MCF 10A (cell line): ENCODE measurements around the gene SH3D19. TPM values are rescaled to one million over a fixed set of nuclear protein-coding genes. Genes with fewer than 3 reads are reported as not detected.
A peak's percentile ranks its signal among the peaks of the same experiment; 100 is the strongest.

Experiments
- BruUV-seq: library from RNA; stranded (reverse); fragments of 400-500 nt; replicated peaks from 2 replicates; lab custom pipeline; 2021; lab: Mats Ljungman, UMichigan
- CTCF ChIA-PET: fragments of 300-600 bp; sonication (Branson Sonifier 250); formaldehyde crosslinking; extraction: SDS; loops from one replicate; lab custom pipeline; 2021; ENCODE audit warnings: antibody characterized with exemption, inconsistent platforms; lab: Yijun Ruan, JAX
- POLR2A ChIA-PET: fragments of 300-600, 350-650 bp; sonication (Branson Sonifier 250); formaldehyde crosslinking; extraction: SDS; loops from one replicate; lab custom pipeline; 2020; ENCODE audit warnings: antibody characterized with exemption, inconsistent platforms; lab: Yijun Ruan, JAX
- DNase-seq: peaks from one replicate; pipeline ENCODE4 v3.0.0-alpha.2; 2018; ENCODE audit not compliant: unreplicated experiment
- H3K27ac Mint-ChIP-seq: one replicate; pipeline ENCODE4 v1.8.0; 2022; ENCODE audit warnings: mild to moderate bottlenecking, low read depth, mixed read lengths; ENCODE audit not compliant: unreplicated experiment
- H3K27me3 Mint-ChIP-seq: one replicate; pipeline ENCODE4 v1.8.0; 2022; ENCODE audit warnings: mixed read lengths; ENCODE audit not compliant: insufficient read depth, unreplicated experiment
- H3K36me3 Mint-ChIP-seq: one replicate; pipeline ENCODE4 v1.8.0; 2022; ENCODE audit warnings: mild to moderate bottlenecking, moderate library complexity, mixed read lengths; ENCODE audit not compliant: insufficient read depth, unreplicated experiment
- H3K4me1 Mint-ChIP-seq: one replicate; pipeline ENCODE4 v1.8.0; 2022; ENCODE audit warnings: mixed read lengths; ENCODE audit not compliant: insufficient read depth, unreplicated experiment
- H3K4me3 Mint-ChIP-seq: one replicate; pipeline ENCODE4 v1.8.0; 2022; ENCODE audit warnings: mild to moderate bottlenecking, moderate library complexity, mixed read lengths; ENCODE audit not compliant: unreplicated experiment
- H3K9me3 Mint-ChIP-seq: one replicate; pipeline ENCODE4 v1.8.0; 2022; ENCODE audit warnings: mixed read lengths; ENCODE audit not compliant: unreplicated experiment
- intact Hi-C: fragments of 100-400 bp; cut with micrococcal nuclease; formaldehyde crosslinking; loops from 2 replicates; pipeline ENCODE4 v1.14.1; 2022
- total RNA-seq: library from RNA; stranded (reverse); gene quantifications from 2 replicates; pipeline ENCODE4 v1.2.3, GENCODE V29; 2022
- TF ChIP-seq, protein P1 (sequence below): fragments of 200-600 bp; IDR thresholded peaks from one replicate; pipeline ENCODE4 v1.8.0; 2022; ENCODE audit warnings: antibody characterized with exemption, mild to moderate bottlenecking; ENCODE audit not compliant: unreplicated experiment

Gene SH3D19
- total RNA-seq, 1 experiment from 2014 or later, result 51.3 TPM

DNA sequence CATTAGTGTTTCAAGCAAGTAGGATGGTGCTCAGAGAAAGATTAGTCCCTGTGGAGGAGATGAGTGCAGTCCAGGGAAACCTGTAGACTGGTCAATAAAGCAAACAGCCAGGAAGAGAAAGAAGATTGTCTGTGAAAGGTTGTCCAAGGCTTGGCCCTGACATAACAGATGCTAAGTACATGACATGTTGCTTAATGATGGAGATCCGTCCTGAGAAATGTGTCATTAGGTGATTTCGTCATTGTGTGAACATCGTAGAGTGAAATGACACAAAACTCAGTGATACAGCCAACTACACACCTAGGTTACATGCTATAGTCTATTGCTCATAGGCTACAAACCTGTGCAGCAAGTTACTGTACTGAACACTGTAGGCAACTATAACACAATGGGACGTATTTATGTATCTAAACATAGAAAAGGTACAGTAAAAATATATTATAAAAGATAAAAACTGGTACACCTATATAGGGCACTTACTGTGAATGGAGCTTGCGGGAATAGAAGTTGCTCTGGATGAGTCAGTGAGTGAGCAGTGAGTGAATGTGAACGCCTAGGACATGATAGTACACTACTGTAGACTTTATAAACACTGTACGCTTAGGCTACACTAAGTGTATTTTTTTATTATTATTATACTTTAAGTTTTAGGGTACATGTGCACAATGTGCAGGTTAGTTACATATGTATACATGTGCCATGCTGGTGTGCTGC is 57.4 kb downstream of the SH3D19 start:
- peak; percentile 35 for DNase-seq
- Mint-ChIP-seq H3K4me1 (peaks cover 7% of the 10 kb centered on the region), H3K9me3 (no peaks in the 10 kb centered on the region), H3K27me3 (no peaks in the 10 kb centered on the region), H3K4me3 (no peak overlapping the region), H3K36me3 (no peaks in the 10 kb centered on the region), H3K27ac (no peak overlapping the region)
- ChIA-PET CTCF (interaction anchor here (3.0 kb wide), 1 partner anchor 8 kb away, joined by 16 read pairs; the partner anchor contains the start of gene PRSS48), POLR2A (interaction anchor here (0.7 kb wide), 1 partner anchor 102 kb away, joined by 3 read pairs; no protein-coding TSS in a partner anchor)
- intact Hi-C loops, result no loop called here
- TF ChIP-seq, protein P1, sequence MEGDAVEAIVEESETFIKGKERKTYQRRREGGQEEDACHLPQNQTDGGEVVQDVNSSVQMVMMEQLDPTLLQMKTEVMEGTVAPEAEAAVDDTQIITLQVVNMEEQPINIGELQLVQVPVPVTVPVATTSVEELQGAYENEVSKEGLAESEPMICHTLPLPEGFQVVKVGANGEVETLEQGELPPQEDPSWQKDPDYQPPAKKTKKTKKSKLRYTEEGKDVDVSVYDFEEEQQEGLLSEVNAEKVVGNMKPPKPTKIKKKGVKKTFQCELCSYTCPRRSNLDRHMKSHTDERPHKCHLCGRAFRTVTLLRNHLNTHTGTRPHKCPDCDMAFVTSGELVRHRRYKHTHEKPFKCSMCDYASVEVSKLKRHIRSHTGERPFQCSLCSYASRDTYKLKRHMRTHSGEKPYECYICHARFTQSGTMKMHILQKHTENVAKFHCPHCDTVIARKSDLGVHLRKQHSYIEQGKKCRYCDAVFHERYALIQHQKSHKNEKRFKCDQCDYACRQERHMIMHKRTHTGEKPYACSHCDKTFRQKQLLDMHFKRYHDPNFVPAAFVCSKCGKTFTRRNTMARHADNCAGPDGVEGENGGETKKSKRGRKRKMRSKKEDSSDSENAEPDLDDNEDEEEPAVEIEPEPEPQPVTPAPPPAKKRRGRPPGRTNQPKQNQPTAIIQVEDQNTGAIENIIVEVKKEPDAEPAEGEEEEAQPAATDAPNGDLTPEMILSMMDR, result no peak
- BruUV-seq, result no TSS peak

DNA sequence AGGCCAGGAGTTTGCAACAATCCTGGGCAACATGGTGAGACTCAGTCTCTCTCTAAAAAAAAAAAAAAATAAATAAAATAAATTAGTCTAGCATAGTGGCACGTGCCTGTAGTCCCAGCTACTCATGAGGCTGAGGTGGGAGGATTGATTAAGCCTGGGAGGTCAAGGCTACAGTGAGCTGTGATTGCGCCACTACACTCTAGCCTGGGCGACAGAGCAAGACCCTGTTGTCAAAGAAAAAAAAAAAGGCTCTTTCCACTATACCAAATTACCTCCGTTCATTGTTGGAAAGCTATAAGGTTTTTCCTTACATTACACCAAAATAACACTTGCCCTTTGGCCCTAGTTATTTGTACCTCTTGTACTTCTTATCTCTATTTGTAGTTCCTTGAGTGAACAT is 58.3 kb downstream of the SH3D19 start:
- Mint-ChIP-seq H3K4me1 (peaks cover 7% of the 10 kb centered on the region), H3K9me3 (no peaks in the 10 kb centered on the region), H3K27ac (no peak overlapping the region), H3K4me3 (no peak overlapping the region), H3K27me3 (no peaks in the 10 kb centered on the region), H3K36me3 (no peaks in the 10 kb centered on the region)
- CTCF ChIA-PET, result interaction anchor here (0.6 to 3.0 kb wide), 5 partner anchors 9 to 1141 kb away, joined by 3 to 16 read pairs (median 4); partner anchors contain the start of gene PRSS48
- POLR2A ChIA-PET, result interaction anchor here (0.7 to 1.0 kb wide), 5 partner anchors 17 to 102 kb away, joined by 3 to 4 read pairs (median 3); partner anchors contain the start of gene SH3D19
- no peak for DNase-seq
- BruUV-seq, result no TSS peak
- TF ChIP-seq, protein P1, result no peak
- intact Hi-C loops, result no loop called here

DNA sequence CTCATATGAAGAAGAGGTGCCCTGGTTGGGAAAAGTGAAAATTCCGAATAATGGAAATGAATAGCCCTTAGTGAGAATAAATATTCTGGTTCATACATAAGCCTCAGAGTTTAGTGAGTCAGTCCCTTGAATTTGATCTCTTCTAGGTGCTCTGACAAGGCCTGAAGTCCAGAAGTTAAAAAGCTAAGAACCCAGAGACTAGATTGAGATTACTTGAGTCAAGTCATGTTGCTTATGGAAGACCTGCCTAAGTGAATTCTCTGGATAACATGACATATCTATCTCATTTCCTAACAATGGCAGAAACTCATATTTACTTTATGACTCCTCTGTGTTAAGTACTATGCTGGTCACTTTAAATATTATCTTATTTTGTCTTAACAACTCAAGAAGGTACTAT is 58.9 kb downstream of the SH3D19 start:
- intact Hi-C loops, result no loop called here
- Mint-ChIP-seq H3K4me3 (no peak overlapping the region), H3K27me3 (no peaks in the 10 kb centered on the region), H3K4me1 (peaks cover 9% of the 10 kb centered on the region), H3K27ac (no peak overlapping the region), H3K36me3 (no peaks in the 10 kb centered on the region), H3K9me3 (no peaks in the 10 kb centered on the region)
- TF ChIP-seq, protein P1, result no peak
- BruUV-seq, result no TSS peak
- ChIA-PET POLR2A (interaction anchor here (0.7 to 1.0 kb wide), 3 partner anchors 18 to 40 kb away, joined by 3 read pairs; no protein-coding TSS in a partner anchor), CTCF (interaction anchor here (0.6 to 3.0 kb wide), 5 partner anchors 10 to 1142 kb away, joined by 3 to 16 read pairs (median 4); partner anchors contain the start of gene PRSS48)
- no peak for DNase-seq

GRCh38 chr4:151263455-151263854 is 62.0 kb downstream of the SH3D19 start:
- BruUV-seq, result no TSS peak
- intact Hi-C loops, result no loop called here
- TF ChIP-seq, protein P1, result no peak
- Mint-ChIP-seq H3K4me3 (no peak overlapping the region), H3K27ac (no peak overlapping the region), H3K4me1 (peaks cover 24% of the 10 kb centered on the region), H3K9me3 (no peaks in the 10 kb centered on the region), H3K36me3 (no peaks in the 10 kb centered on the region), H3K27me3 (no peaks in the 10 kb centered on the region)
- no peak for DNase-seq
- CTCF ChIA-PET, result interaction anchor here (1.4 kb wide), 1 partner anchor 13 kb away, joined by 12 read pairs; the partner anchor contains the start of gene PRSS48
- POLR2A ChIA-PET, result no interaction called here
